Activated naive CD4-positive, alpha-beta T cell treated with anti-CD3 and anti-CD28 coated beads, Interleukin-2, amount 50 U/mL, for 24 hours (primary cell): ENCODE data around the gene SLC46A3.
"Not testable (repeated sequence)": the region's sequence is repeated elsewhere in the genome, so short reads cannot be mapped to it uniquely, and the experiment has no call there.

Source experiments
- H3K27ac Mint-ChIP-seq: one replicate; pipeline ENCODE4 v1.8.0; 2021; ENCODE audit warnings: mild to moderate bottlenecking, mixed read lengths
- H3K27me3 Mint-ChIP-seq: one replicate; pipeline ENCODE4 v1.8.0; 2021; ENCODE audit warnings: mixed read lengths
- H3K36me3 Mint-ChIP-seq: one replicate; pipeline ENCODE4 v1.8.0; 2021; ENCODE audit warnings: mixed read lengths
- H3K4me1 Mint-ChIP-seq: one replicate; pipeline ENCODE4 v1.8.0; 2021; ENCODE audit warnings: mixed read lengths
- H3K4me3 Mint-ChIP-seq: one replicate; pipeline ENCODE4 v1.8.0; 2021; ENCODE audit warnings: mild to moderate bottlenecking, mixed read lengths
- H3K9me3 Mint-ChIP-seq: one replicate; pipeline ENCODE4 v1.8.0; 2021; ENCODE audit warnings: mixed read lengths

SLC46A3 gene

DNA sequence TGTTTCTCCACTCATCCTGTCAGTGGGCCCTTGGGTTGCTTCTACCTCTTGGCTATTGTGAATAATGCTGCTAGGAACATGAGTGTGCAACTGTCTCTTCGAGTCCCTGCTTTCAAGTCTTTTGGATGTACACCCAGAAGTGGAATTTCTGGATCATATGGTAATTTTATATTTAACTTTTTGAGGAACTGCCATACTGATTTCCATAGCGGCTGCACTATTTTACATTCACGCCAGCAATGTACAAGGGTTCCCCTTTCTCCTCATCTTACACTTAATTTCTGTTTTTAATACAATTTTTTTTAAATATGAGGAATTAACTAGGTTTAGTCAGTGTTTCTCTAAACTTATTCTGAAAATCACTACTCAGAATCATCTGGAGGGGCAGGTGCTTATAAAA is 24.2 kb upstream of the SLC46A3 start:
- no peaks in the 10 kb centered on the region for H3K36me3 Mint-ChIP-seq

DNA sequence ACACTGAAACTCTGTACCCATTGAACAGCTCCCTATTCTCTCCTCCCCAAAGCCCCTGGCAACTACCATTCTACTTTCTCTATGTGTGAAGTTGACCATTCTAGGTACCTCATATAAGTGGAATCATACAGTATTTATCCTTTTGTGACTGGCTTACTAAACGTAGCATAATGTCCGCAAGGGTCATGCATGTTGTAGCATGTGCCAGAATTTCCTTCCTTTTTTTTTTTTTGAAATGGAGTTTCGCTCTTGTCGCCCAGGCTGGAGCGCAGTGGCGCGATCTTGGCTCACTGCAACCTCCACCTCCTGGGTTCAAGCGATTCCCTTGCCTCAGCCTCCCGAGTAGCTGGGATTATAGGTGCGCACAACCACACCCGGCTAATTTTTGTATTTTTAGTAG is 23.7 kb upstream of the SLC46A3 start:
- not testable (repeated sequence) for H3K36me3 Mint-ChIP-seq, H3K4me3 Mint-ChIP-seq, H3K27ac Mint-ChIP-seq, H3K27me3 Mint-ChIP-seq, H3K4me1 Mint-ChIP-seq, H3K9me3 Mint-ChIP-seq

More for the DNA sequence above, 24.2 kb upstream of the SLC46A3 start:
- Mint-ChIP-seq H3K4me1 (no peaks in the 10 kb centered on the region), H3K9me3 (no peaks in the 10 kb centered on the region), H3K27me3 (peaks cover 2% of the 10 kb centered on the region), H3K27ac (no peak overlapping the region), H3K4me3 (no peak overlapping the region)

DNA sequence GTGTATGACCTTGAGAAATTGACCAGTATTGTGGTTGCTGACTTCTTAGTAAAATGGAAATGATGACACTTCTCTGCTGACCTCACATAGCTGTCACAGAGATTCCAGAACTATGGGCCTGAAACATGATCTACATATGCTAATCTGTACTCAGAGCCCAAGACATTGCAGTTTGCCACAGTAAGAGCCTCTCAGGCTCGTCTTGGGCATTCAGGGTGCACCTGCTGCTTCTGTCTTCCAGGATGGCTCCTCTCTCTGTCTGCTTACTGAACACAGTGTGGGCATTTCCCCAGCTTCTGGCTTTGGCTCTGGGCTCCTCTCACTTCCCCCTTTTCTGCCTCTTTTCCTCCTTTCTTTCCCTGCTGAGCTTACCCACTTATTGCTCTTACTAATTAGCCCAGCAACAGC is 22.3 kb upstream of the SLC46A3 start:
- H3K4me1 Mint-ChIP-seq, result peaks cover 3% of the 10 kb centered on the region
- H3K27me3 Mint-ChIP-seq, result no peaks in the 10 kb centered on the region
- no peak overlapping the region for H3K27ac Mint-ChIP-seq
- no peaks in the 10 kb centered on the region for H3K36me3 Mint-ChIP-seq
- H3K9me3 Mint-ChIP-seq, result no peaks in the 10 kb centered on the region
- no peak overlapping the region for H3K4me3 Mint-ChIP-seq

DNA sequence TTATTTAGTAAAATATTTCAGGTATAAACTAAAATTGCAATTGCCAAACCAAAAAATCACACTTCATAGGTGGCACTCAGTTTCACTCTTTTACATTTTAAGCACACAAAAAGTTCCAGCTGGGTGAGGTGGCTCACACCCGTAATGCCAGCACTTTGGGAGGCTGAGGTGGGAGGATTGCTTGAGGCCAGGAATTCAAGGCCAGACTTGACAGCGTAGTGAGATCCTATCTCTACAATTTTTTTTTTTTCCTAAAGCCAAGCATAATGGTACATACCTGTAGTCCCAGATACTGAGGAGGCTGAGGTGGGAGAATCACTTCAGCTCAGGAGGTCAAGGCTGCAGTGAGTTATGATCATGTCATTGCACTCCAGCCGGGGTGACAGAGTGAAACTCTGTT is 20.6 kb upstream of the SLC46A3 start:
- Mint-ChIP-seq H3K27me3 (no peaks in the 10 kb centered on the region), H3K36me3 (no peaks in the 10 kb centered on the region), H3K9me3 (no peaks in the 10 kb centered on the region), H3K4me1 (peaks cover 7% of the 10 kb centered on the region), H3K4me3 (no peak overlapping the region), H3K27ac (no peak overlapping the region)

DNA sequence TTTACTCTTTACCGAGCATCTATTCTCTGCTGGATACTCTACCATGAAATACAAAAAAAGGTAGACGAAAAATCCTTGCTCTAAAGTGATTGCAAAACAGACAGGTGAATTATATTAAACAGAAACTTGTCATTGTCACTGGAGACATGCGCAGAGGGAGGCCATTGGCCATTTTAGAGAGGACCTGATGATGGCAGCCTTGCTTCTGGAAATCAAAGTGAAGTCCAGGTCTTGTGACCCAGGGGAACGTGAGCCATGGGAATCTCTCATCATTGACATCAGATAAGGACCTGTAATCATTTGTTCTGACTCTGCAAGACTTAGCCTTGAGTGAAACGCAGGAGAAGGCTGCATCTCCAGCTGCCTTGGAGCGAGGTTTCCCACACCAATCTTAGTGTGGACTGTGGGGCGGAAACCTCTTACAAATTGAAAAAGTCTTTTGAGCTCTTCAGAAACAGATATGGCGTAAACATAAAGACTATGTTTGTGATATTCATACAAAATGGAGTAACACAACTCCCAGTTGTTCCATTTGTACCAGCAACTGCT is 16.8 kb upstream of the SLC46A3 start:
- H3K9me3 Mint-ChIP-seq, result no peaks in the 10 kb centered on the region
- H3K4me1 Mint-ChIP-seq, result peaks cover 7% of the 10 kb centered on the region
- no peak overlapping the region for H3K4me3 Mint-ChIP-seq
- no peak overlapping the region for H3K27ac Mint-ChIP-seq
- H3K36me3 Mint-ChIP-seq, result no peaks in the 10 kb centered on the region
- H3K27me3 Mint-ChIP-seq, result peaks cover 5% of the 10 kb centered on the region

DNA sequence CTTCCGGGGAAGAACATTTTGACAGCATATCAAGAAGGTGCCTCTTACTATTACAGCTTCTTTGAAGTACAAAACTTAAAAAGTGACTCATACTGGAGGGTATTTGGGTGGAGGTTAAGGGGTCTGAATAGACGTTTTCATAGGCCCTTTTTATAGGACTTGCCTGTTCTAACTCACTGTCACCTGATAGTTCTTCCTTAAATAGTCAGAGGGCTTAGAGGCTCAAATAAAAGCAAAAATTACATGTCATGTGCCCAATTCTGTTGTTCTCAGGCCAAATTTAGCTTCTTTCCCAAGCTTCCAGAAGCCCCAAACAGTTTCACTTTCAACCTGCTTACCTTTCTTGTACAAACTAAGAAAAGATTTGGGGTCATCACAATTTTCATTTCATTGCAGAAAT is 16.1 kb upstream of the SLC46A3 start:
- no peaks in the 10 kb centered on the region for H3K36me3 Mint-ChIP-seq
- no peaks in the 10 kb centered on the region for H3K9me3 Mint-ChIP-seq
- H3K27me3 Mint-ChIP-seq, result peaks cover 5% of the 10 kb centered on the region
- no peak overlapping the region for H3K27ac Mint-ChIP-seq
- H3K4me3 Mint-ChIP-seq, result no peak overlapping the region
- H3K4me1 Mint-ChIP-seq, result peaks cover 7% of the 10 kb centered on the region

DNA sequence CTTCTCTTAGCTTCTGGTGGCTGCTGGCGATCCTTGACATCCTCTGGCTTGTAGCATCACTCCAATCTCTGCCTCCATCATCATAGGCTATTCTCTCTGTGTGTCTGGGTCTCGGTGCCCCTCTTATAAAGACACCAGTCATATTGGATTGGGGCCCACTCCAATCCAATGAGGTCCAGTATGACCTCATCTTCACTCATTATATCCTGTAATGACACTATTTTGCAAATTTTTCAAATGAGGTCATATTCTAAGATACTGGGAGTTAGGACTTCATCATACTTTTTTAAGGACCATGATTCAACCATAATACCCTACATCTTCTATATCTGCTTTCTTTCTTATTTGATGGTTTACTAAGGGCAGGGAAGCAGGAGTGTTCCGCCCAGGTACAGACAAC is 12.0 kb upstream of the SLC46A3 start:
- H3K4me1 Mint-ChIP-seq, result peaks cover under 1% of the 10 kb centered on the region
- no peak overlapping the region for H3K4me3 Mint-ChIP-seq
- no peaks in the 10 kb centered on the region for H3K9me3 Mint-ChIP-seq
- peaks cover 8% of the 10 kb centered on the region for H3K27me3 Mint-ChIP-seq
- H3K27ac Mint-ChIP-seq, result no peak overlapping the region
- H3K36me3 Mint-ChIP-seq, result no peaks in the 10 kb centered on the region

DNA sequence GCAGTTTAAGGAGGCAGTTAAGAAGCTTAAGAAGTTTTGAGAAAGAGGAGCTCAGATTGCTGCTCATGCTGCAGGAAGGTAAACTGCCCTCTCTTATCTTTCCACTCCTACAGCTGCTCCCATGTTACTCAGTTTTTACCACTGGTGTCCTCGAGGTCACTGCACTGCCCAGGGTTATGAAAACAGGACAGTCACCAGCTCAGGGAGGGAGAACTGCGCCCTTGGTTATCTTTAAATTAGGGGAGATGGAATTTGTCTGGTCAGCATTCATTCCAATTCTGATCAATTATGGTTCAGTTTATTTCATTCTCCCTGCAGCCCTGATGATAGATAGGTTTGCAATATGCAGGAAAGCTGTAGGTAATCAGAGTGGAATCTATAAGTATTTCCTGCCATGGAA is 10.8 kb upstream of the SLC46A3 start:
- Mint-ChIP-seq H3K9me3 (no peaks in the 10 kb centered on the region), H3K27ac (no peak overlapping the region), H3K4me3 (no peak overlapping the region), H3K36me3 (no peaks in the 10 kb centered on the region), H3K27me3 (peaks cover 8% of the 10 kb centered on the region), H3K4me1 (no peaks in the 10 kb centered on the region)

DNA sequence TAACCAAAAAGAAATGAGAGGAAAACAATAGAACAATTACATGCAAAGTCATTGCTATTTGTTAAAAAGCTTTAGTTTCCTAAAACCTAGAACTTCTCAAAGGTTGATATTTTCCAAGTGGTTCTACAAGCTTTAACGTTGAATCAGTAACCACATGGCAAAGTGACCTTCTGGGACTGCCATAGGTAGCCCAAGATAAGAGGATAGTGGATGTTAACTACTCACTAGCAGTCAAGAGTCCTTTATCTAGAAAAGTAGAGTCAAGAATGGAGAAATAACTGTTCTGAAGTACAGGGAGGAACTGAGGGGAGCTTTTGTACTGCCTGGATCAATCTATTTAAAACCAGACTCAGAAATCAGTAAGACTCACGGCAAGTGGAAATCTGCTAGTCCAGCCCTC is 9.9 kb upstream of the SLC46A3 start:
- H3K9me3 Mint-ChIP-seq, result no peaks in the 10 kb centered on the region
- H3K4me1 Mint-ChIP-seq, result no peaks in the 10 kb centered on the region
- H3K27me3 Mint-ChIP-seq, result peaks cover 8% of the 10 kb centered on the region
- no peaks in the 10 kb centered on the region for H3K36me3 Mint-ChIP-seq
- H3K27ac Mint-ChIP-seq, result no peak overlapping the region
- H3K4me3 Mint-ChIP-seq, result no peak overlapping the region

DNA sequence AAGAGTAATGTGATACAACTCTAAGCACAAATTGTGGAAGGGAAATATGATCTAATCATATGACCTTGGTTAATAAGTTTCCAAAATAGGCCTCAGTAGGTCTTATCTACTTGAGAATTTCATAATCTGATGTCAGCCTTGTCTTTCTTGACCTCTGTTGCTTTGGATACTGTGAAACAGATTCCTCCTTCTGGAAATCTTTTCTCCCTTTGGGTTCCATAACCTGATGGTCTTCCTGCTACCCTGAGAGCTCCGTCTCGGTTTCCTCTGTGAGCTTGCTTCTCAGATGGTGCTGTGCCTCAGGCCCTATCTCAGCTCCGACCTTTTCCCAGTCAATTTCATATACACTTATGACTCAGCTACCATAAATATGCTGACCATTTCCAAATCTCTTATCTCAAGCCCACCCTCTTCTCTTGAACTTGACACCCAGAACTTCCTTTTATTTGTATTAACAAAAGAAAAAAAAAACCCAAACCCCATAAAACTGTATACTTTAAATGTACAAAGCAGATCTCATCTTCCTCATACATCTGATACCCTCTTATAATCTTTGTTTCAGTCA is 6.4 kb upstream of the SLC46A3 start:
- Mint-ChIP-seq H3K4me1 (no peaks in the 10 kb centered on the region), H3K9me3 (no peaks in the 10 kb centered on the region), H3K27ac (no peak overlapping the region), H3K4me3 (no peak overlapping the region), H3K27me3 (peaks cover 3% of the 10 kb centered on the region), H3K36me3 (no peaks in the 10 kb centered on the region)

DNA sequence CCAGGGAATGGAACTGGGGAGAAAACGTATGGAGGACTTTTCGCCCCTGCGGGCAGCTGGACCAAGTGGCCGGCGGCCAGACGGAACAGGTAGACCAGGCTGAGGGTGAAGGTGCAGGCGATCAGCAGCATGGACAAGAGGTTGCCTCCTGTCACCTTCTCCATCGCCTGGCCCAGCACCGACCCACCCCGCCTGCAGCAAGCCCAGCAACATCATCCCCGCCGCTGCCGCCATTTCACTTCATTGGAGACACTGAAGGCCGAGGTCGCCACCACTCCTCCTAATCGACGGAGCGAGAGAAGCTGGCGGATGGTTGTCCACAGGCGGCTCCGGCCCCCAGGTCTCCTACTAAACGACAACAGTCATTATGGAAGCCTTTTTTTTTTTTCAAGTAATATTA is 5.0 kb upstream of the SLC46A3 start:
- Mint-ChIP-seq H3K27ac (no peak overlapping the region), H3K4me1 (peaks cover 10% of the 10 kb centered on the region), H3K9me3 (no peaks in the 10 kb centered on the region), H3K27me3 (peaks cover 3% of the 10 kb centered on the region), H3K4me3 (no peak overlapping the region), H3K36me3 (no peaks in the 10 kb centered on the region)

DNA sequence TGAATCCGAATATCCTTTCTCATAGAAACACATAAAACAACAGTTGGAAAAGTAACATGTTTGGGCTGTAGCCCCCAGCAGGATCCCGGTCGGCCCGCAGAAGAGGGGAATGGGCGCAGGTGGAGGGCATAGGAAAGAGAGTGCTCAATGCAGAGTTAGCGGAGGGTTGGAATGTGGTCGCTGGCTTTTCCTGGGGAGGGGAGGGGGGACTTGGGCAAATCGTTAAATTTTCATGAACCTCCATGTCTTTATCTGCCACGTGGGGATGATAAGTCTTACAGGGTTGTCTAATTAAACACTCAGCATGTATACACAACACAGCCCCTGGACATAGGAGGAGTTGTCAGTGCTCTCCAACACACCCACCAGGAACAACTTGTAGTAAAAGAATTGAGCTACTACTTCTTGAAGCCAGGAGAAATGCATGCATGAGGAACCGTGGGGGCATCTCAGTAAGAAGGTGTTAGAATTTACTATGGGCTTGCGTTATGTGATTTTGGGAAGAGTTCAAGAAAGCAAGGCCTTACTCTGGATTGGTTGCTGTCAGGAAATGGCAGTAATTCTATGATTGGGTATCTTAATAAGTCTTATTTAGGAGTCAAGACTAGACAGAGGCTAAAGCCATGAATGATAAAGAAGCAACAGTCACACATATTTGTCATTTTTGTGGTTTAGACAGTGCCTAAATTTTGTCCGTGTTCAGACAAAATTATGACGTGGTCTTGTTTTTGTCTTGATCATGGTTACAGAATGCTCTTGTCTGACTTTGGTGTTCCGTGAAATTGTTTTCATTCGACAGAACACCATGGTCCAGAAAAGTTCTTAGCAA is 671 bp upstream of the SLC46A3 start:
- Mint-ChIP-seq H3K36me3 (peaks cover 3% of the 10 kb centered on the region), H3K4me1 (peaks cover 37% of the 10 kb centered on the region), H3K27me3 (no peaks in the 10 kb centered on the region), H3K27ac (peak overlapping the region; percentile 97), H3K9me3 (no peaks in the 10 kb centered on the region), H3K4me3 (peak overlapping the region; percentile 99)

DNA sequence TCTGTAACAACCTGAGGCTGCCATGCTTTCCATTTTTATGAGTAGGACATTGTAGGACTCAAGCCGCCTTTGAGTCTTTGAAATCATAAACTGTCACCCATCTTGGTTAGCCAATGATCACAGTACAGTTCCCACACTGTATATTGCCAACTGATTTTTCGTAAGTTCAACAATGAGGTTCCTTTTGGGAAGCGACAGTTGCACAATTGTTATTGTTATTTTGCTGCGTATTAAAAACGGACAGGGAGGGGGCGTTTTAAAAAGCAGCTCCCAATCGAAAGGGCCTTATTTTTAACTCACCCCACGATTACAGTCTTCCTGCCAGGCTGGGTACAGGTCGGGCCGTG is 601 bp downstream of the SLC46A3 start:
- Mint-ChIP-seq H3K9me3 (no peaks in the 10 kb centered on the region), H3K4me1 (peaks cover 37% of the 10 kb centered on the region), H3K27me3 (no peaks in the 10 kb centered on the region), H3K36me3 (peaks cover 3% of the 10 kb centered on the region), H3K4me3 (peak overlapping the region; percentile 99), H3K27ac (peak overlapping the region; percentile 93)

DNA sequence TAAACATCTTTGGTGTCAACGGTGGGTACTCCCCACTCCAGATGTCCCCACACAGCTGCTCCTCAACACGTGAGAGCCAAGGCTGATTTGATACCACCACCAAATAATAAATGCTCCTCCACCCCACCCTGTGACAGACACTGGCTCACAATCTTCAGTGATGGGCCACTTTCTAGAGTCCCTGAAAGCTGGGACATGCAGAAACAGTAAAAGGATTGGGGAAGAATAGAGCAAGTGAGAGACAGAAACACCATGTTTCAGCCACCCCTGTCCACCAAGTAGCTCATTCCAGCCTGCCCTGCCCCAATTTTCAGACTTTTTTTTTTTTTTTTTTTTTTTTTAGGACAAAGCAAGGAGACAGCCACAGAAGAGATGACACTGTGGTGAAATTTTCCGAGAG is 1.6 kb downstream of the SLC46A3 start:
- H3K9me3 Mint-ChIP-seq, result no peaks in the 10 kb centered on the region
- H3K4me1 Mint-ChIP-seq, result peaks cover 37% of the 10 kb centered on the region
- peaks cover 7% of the 10 kb centered on the region for H3K36me3 Mint-ChIP-seq
- H3K27me3 Mint-ChIP-seq, result no peaks in the 10 kb centered on the region
- peak overlapping the region; percentile 80 for H3K4me3 Mint-ChIP-seq
- peak overlapping the region; percentile 79 for H3K27ac Mint-ChIP-seq

DNA sequence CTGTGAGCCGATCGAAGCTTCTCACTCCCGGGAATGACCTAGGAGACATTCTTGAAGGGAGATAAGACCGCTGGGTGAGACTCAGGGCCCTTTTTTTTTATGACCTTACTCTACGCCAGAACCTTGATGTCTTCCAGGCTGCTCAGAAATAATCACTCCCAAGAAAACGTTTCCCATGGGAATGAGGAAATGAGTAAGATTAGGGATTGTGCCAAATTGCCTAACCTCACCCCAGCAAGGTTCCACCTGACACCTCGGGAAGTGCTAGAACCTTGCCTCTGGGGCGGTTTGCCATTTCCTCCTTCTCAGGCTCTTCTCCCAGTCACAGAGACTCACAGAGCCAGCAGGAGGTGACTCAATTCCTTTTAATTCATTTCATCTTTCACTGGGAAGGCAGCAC is 2.3 kb downstream of the SLC46A3 start:
- Mint-ChIP-seq H3K4me3 (peak overlapping the region; percentile 80), H3K36me3 (peaks cover 7% of the 10 kb centered on the region), H3K27me3 (no peaks in the 10 kb centered on the region), H3K9me3 (no peaks in the 10 kb centered on the region), H3K27ac (no peak overlapping the region), H3K4me1 (peaks cover 37% of the 10 kb centered on the region)

DNA sequence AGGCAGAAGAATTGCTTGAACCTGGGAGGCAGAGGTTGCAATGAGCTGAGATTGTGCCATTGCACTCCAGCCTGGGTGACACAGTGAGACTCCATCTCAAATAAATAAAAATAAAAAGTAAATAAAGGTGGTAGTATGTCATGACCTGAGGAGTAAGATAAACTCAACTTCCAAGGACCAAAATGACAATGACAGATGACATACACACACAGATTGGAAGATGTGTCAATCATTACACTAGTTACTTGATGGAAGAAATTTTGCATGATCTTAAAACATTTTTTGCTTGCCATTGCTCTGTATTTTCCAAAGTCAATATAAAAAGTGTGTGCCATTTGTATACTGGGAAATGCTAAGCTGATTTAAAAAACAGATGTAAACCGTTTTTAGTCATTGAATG is 4.1 kb downstream of the SLC46A3 start:
- H3K27ac Mint-ChIP-seq, result no peak overlapping the region
- H3K4me1 Mint-ChIP-seq, result peaks cover 35% of the 10 kb centered on the region
- H3K4me3 Mint-ChIP-seq, result no peak overlapping the region
- no peaks in the 10 kb centered on the region for H3K27me3 Mint-ChIP-seq
- no peaks in the 10 kb centered on the region for H3K9me3 Mint-ChIP-seq
- peaks cover 10% of the 10 kb centered on the region for H3K36me3 Mint-ChIP-seq
